NB4 (cell line): ENCODE measurements around the gene ANKRD6.

Experiments
- MYC ChIP-seq: IDR thresholded peaks from 2 replicates; pipeline ENCODE4 v1.6.1; 2011; ENCODE audit warnings: low read depth, low read length
- TF ChIP-seq, protein P1 (sequence below): IDR thresholded peaks from 2 replicates; pipeline ENCODE4 v1.6.1; 2011; ENCODE audit warnings: low read depth, low read length
- TF ChIP-seq, protein P2 (sequence below): IDR thresholded peaks from one replicate; pipeline ENCODE4 v1.5.1; 2012; ENCODE audit warnings: low read depth, low read length

DNA sequence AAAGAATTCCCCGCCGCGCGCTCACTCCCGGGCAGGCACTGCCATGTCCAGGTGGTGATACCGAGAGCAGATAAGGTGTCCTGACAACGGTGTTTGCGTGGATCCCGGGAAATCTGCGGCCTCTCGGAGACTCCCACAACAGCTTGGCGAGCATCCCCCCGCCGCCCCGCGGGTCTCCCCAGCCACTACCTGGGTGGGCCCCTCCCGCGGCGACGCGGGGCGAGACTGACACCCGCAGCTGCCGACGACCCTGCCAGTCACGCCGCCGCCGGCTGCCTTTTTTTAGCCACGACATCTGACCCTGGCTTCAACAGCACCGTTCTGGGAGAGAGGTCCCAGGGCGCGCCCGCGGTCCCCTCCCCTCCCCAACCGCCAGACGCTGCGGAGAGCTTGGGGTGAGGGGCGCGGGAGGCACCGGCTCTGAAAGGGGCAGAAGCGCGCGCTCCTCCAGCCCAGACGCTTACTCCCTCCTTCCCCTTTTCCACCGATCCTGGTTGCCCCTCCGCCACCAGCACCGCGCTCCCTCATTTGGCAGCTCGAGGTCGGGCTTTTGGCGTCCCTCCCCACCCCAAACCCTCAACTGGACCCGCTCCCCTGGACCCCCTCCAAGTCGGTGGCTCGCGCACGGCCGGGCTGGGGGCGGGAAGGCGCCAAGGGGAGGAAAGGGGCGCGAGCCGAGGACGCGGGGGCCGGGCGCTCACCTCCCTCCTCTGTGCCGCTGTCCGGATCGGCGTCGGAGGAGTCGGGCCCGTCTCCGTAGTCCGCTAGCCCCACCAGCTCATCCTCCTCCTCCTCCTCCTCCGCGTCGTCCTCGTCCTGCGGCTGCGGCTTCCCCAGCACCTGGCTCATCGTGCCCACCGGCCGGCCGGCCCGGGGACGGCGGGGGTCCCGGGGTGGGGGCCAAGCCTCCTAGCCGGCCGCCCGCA, 21.5 kb upstream of the ANKRD6 start:
- no peak for TF ChIP-seq MYC
- TF ChIP-seq, protein P1, sequence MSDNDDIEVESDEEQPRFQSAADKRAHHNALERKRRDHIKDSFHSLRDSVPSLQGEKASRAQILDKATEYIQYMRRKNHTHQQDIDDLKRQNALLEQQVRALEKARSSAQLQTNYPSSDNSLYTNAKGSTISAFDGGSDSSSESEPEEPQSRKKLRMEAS: no peak
- TF ChIP-seq, protein P2, sequence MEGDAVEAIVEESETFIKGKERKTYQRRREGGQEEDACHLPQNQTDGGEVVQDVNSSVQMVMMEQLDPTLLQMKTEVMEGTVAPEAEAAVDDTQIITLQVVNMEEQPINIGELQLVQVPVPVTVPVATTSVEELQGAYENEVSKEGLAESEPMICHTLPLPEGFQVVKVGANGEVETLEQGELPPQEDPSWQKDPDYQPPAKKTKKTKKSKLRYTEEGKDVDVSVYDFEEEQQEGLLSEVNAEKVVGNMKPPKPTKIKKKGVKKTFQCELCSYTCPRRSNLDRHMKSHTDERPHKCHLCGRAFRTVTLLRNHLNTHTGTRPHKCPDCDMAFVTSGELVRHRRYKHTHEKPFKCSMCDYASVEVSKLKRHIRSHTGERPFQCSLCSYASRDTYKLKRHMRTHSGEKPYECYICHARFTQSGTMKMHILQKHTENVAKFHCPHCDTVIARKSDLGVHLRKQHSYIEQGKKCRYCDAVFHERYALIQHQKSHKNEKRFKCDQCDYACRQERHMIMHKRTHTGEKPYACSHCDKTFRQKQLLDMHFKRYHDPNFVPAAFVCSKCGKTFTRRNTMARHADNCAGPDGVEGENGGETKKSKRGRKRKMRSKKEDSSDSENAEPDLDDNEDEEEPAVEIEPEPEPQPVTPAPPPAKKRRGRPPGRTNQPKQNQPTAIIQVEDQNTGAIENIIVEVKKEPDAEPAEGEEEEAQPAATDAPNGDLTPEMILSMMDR: no peak
